Body of pancreas (tissue), 4 donors: Measurements from ENCODE around the gene KCND1.

Experiments
- CTCF ChIP-seq, 7 experiments: fragments of 450-650 bp in 4 of 7; fragments of 200-600 bp in 3 of 7; sonication (generic) in 3 of 7; IDR thresholded peaks; one replicate each; pipeline ENCODE4 v1.5.1; 2016 to 2019; ENCODE audit warnings: antibody characterized with exemption in 7 of 7
- POLR2A ChIP-seq, 3 donors: fragments of 450-650 bp; IDR thresholded peaks; one replicate each; pipeline ENCODE4 v1.6.1; 2016; ENCODE audit warnings: antibody characterized with exemption in 3 of 3, mild to moderate bottlenecking in 2 of 3

- TF ChIP-seq CTCF (IDR thresholded peaks at IDR 0.05): no peak
- no peak for TF ChIP-seq POLR2A (IDR thresholded peaks at IDR 0.05)
Measured at GRCh38 chrX:48919360-48919841, 52.2 kb downstream of the KCND1 start.
